Colonic mucosa (tissue), 4 donors: ENCODE results near the gene E2F4. TPM values are rescaled to one million over a fixed set of nuclear protein-coding genes. Genes with fewer than 3 reads are reported as not detected.

ENCODE experiments used
- DNase-seq: peaks from one replicate; pipeline ENCODE4 v3.0.0-alpha.2; 2020
- H3K27ac ChIP-seq: fragments of 200-600 bp; one replicate; pipeline ENCODE4 v1.8.0; 2021
- H3K27me3 ChIP-seq: fragments of 200-600 bp; one replicate; pipeline ENCODE4 v1.8.0; 2021
- H3K36me3 ChIP-seq: fragments of 200-600 bp; one replicate; pipeline ENCODE4 v1.8.0; 2021
- H3K4me1 ChIP-seq: fragments of 200-600 bp; one replicate; pipeline ENCODE4 v1.8.0; 2021; ENCODE audit warnings: mild to moderate bottlenecking
- H3K4me3 ChIP-seq: fragments of 200-600 bp; one replicate; pipeline ENCODE4 v1.8.0; 2021
- H3K9ac ChIP-seq, 2 donors: one replicate each; pipeline ENCODE4 v1.7.0; 2013; ENCODE audit warnings: control low read depth in 2 of 2, low read depth in 2 of 2, low read length in 2 of 2
- H3K9me3 ChIP-seq: fragments of 200-600 bp; one replicate; pipeline ENCODE4 v1.8.0; 2021
- intact Hi-C: fragments of 100-400 bp; cut with DNase I; formaldehyde crosslinking; loops from one replicate; pipeline ENCODE4 v1.14.1; 2022
- total RNA-seq, 2 donors: library from RNA; stranded (reverse); fragmentation: NEBNext Ultra II Directional in 1 of 2; extraction: Animal tissue kit (Norgen Biotek cat#: 25700) in 1 of 2; gene quantifications; one replicate each; pipeline ENCODE4 v1.2.1, GENCODE V29; 2021
- TF ChIP-seq, protein P1 (sequence below): fragments of 200-600 bp; IDR thresholded peaks from one replicate; pipeline ENCODE4 v1.8.0; 2022; ENCODE audit warnings: antibody characterized with exemption, mild to moderate bottlenecking
- donor health status: healthy.
- donor health status: DM: no; HTN: no; CAD: no.
- donor health status: DM: no; HTN: no; CAD: no.

The E2F4 gene
- total RNA-seq, 2 donors from 2014 or later: 53.3 to 89.0 TPM

GRCh38 chr16:67202426-67202825 is 10.5 kb downstream of the E2F4 start:
- Histone ChIP-seq H3K9me3 (no peaks in the 10 kb centered on the region), H3K4me3 (no peak overlapping the region), H3K27me3 (no peaks in the 10 kb centered on the region), H3K27ac (no peak overlapping the region), H3K36me3 (no peaks in the 10 kb centered on the region), H3K9ac (no peak overlapping the region), H3K4me1 (no peaks in the 10 kb centered on the region)
- intact Hi-C loops: no loop called here
- DNase-seq: no peak
- TF ChIP-seq, protein P1, sequence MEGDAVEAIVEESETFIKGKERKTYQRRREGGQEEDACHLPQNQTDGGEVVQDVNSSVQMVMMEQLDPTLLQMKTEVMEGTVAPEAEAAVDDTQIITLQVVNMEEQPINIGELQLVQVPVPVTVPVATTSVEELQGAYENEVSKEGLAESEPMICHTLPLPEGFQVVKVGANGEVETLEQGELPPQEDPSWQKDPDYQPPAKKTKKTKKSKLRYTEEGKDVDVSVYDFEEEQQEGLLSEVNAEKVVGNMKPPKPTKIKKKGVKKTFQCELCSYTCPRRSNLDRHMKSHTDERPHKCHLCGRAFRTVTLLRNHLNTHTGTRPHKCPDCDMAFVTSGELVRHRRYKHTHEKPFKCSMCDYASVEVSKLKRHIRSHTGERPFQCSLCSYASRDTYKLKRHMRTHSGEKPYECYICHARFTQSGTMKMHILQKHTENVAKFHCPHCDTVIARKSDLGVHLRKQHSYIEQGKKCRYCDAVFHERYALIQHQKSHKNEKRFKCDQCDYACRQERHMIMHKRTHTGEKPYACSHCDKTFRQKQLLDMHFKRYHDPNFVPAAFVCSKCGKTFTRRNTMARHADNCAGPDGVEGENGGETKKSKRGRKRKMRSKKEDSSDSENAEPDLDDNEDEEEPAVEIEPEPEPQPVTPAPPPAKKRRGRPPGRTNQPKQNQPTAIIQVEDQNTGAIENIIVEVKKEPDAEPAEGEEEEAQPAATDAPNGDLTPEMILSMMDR: no peak

GRCh38 chr16:67202956-67203493 is 11.1 kb downstream of the E2F4 start:
- TF ChIP-seq, protein P1: no peak
- H3K4me1 ChIP-seq: no peaks in the 10 kb centered on the region
- H3K4me3 ChIP-seq: no peak overlapping the region
- H3K27ac ChIP-seq: no peak overlapping the region
- intact Hi-C loops: no loop called here
- no peak overlapping the region for H3K9ac ChIP-seq
- no peaks in the 10 kb centered on the region for H3K27me3 ChIP-seq
- H3K36me3 ChIP-seq: no peaks in the 10 kb centered on the region
- no peaks in the 10 kb centered on the region for H3K9me3 ChIP-seq
- DNase-seq: no peak

DNA sequence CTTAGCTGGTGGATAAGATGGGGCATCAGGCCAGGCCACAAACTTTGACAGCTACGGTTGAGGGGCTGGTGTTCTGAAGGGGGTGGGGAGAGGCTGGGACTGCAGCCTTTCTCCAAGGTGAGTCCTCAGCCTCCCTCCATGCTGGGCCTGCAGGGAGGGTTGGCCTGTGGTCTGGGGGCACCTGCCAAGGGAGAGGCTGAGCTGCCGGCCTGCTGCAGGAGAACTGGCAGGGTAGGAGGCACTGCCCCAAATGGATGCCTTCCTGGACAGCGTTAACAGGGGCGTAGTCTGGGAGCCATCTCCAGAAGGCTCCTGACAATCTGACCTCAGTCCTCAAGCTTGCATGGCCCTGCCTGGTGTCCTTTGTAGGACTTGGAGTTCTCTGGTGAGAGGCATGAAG is 12.1 kb downstream of the E2F4 start:
- no peaks in the 10 kb centered on the region for H3K27me3 ChIP-seq
- TF ChIP-seq, protein P1: no peak
- H3K9me3 ChIP-seq: no peaks in the 10 kb centered on the region
- intact Hi-C loops: no loop called here
- DNase-seq: no peak
- H3K4me1 ChIP-seq: no peaks in the 10 kb centered on the region
- no peak overlapping the region for H3K4me3 ChIP-seq
- H3K27ac ChIP-seq: no peak overlapping the region
- H3K36me3 ChIP-seq: no peaks in the 10 kb centered on the region
- H3K9ac ChIP-seq: no peak overlapping the region

DNA sequence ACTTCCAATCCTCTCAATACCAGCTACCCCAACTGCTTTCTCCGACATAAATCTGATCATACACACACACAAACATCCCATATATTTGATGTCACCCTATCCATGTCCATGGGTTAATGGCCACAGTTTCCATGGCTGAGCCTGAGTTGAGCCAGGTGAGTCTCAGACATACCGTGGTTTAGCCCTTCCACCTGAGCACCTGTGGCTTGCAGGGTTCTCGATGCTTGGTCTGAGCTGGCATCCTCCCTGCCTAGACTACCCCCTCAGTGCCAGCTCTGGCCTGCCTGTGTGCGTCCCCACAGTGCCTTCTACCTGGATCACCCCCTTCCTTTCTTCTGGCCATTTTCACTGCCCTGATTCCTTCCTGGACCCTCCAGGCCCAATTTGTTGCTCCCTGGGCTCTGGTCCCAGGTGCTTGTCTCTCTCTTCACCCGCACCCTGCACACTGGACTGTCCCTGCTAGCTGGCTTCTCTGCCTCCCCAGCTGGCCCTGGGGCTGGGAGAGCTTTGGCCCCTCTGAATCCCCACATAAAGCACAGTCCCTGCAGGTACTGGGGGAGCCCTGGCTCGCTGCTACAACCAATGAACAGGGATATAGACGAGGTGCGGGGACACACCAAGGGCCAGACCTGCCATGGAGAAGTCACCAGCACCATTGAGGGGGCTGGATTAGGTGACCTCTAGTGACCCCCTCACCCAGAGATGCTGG is 14.3 kb downstream of the E2F4 start:
- Histone ChIP-seq H3K4me3 (no peak overlapping the region), H3K27me3 (no peaks in the 10 kb centered on the region), H3K9ac (no peak overlapping the region), H3K4me1 (no peaks in the 10 kb centered on the region), H3K27ac (no peak overlapping the region), H3K36me3 (no peaks in the 10 kb centered on the region), H3K9me3 (no peaks in the 10 kb centered on the region)
- DNase-seq: no peak
- TF ChIP-seq, protein P1: no peak
- intact Hi-C loops: no loop called here

DNA sequence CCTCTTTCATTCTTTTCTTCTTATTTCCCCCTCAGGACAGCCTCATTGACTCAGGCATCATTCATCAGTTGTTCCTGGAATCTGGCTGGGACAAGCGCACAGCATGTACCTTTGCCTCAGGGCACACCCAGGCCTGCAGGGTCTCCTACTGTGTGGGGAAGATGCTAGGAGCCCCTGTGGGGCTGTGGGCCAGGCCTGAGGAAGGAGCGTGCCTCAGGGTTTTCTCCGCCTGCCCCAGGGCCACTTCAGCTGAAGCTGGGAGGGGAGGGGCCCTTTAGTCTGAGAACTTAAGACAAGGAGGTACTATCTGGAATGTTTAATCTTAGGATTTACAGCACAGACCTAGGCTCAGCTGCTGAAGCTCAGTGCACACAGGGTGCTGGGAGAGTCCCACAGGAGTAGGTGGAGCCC is 14.9 kb downstream of the E2F4 start:
- Histone ChIP-seq H3K9me3 (no peaks in the 10 kb centered on the region), H3K9ac (no peak overlapping the region), H3K4me3 (no peak overlapping the region), H3K27me3 (no peaks in the 10 kb centered on the region), H3K36me3 (no peaks in the 10 kb centered on the region), H3K27ac (no peak overlapping the region), H3K4me1 (no peaks in the 10 kb centered on the region)
- TF ChIP-seq, protein P1: no peak
- no peak for DNase-seq
- intact Hi-C loops: no loop called here
